HL-60/S4 treated with retinoic acid at 250 ng/mL for 4 days and 3 days (cell line): ENCODE measurements around the gene ACTRT2.

Experiments
- in situ Hi-C: fragments of 300-500 bp; cut with MboI; formaldehyde crosslinking; loops from 2 replicates; pipeline ENCODE4 v1.7.0; 2022; ENCODE audit warnings: low sequenced_read_pairs

The ACTRT2 gene

DNA sequence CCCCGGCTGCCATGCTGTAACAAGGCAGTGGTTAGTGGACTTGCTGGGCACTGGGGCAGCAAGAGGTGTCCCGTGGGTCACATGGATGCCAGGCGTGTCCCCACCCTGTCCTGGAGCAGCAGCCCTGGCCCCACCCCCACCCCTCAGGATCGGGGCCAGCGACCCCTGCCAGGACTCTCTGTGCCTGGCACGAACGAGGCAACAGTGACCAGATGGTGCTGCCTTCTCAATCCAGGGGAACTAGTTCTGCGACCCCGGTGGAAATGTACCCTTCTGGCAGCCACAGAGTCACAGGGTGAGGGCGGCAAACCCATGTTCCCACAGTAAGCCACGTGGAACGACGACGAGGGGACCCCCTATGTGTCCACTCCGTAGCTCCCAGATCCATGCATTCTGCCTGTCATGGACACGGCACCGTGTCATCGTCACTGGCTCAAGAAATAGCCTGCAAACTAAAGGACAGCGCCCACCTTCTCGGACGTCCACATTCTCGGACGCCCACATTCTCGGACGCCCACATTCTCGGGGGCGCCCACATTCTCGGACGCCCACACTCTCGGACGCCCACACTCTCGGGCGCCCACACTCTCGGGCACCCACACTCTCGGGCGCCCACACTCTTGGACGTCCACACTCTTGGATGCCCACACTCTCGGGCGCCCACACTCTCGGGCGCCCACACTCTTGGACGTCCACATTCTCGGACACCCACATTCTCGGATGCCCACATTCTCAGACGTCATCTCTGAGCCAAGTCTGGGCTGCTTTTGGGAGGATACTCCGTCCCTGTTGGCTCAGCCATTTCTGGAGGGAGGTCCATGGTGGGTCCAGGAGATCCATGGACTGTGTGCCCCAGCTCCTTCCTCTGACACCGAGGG is 19.6 kb upstream of the ACTRT2 start:
- in situ Hi-C loops = loop anchor here (10.0 to 25.0 kb wide), 2 partner anchors 311 to 423 kb away; no protein-coding TSS in a partner anchor

DNA sequence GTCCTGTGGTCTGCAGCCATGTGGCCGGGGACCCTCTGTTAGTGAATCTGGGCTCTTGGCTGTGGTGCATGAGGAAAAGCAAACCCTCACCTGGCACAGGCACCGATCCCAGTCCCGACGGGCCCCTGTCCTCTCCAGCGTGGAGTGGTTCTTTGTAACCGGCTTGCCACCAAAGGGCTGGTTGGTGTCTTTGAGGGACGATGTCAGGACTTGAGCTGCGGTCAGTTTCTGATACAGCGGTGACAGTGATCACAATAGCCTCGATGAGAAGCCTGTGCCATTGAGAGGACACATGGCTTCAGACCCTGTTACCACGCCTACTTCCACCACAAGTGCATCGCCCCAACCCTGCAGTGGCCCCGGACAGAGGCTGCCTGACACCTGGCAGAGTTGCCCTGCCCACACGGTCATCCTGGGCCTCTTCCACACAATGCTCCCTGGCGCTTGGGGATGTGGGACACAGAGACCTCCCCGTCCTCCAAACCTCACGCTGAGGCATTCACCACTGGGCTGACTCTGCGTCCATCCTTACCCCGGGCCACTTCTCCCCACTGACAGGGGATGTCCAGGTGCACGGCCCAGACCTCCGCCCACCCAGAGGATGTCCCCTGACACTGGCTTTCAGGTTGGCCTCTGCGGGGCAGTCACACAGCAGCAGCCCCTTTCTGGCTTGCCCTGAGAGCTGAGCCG is 18.8 kb upstream of the ACTRT2 start:
- in situ Hi-C loops = loop anchor here (10.0 to 25.0 kb wide), 2 partner anchors 310 to 422 kb away; no protein-coding TSS in a partner anchor

DNA sequence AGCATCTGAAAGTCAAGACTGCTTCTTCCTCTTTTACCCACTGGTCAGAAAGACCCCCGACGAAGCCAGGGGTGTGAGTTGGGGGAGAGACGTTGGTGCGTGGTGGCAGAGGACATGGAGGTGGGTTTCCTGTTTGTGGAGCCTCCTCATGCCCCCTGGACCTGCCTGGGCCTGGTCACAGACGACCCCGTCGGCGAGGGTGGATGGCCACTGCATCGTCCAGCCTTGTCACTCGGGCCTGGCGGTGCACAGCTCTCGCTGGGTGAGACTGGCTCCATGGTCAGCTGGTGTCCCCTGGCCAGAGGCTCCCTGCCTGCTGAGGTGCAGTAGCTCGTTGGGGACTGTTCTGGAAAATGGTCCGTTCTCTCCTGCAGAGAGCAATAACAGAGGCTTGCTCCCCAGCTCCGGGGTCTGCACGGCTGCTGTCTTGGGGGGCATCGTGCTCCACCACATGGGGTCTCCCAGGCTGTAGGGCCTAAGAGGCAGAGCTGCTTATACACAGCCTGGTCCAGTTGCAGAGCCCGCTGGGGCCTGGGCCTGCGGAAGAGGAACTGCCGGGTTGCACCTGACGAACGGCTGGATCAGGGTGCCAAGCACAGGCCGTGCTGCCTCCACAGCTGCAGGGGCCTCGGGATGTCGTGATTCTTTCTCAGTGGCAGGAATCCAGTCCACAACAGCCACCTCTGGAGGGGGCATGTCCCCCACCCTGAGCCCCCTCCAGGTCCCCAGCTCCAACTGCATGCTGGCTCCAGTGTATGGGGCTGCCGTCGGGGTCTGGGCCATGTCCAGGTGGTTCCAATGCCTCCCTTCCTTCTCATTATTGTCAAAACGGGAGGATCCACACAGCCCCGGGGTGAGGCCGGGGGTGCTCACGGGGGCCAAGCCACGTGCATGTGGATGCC is 18.0 kb upstream of the ACTRT2 start:
- in situ Hi-C loops = loop anchor here (10.0 to 25.0 kb wide), 2 partner anchors 309 to 422 kb away; no protein-coding TSS in a partner anchor

DNA sequence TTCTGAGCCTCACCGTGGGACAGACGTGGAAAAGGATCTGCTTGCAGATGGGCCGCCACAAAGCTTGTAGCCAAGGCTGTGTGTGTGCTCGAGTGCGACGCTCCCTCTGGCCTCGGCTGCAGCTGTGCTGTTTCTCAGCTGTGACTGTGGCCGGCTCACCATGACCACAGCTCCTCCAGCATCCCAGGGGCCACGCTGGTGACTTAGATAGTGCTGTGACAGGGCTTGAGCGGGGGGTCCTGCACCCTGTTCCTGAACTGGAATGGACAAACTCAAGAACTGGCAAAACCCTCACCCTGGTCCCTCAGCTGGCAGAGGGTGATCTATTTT is 17.4 kb upstream of the ACTRT2 start:
- in situ Hi-C loops = loop anchor here (10.0 to 25.0 kb wide), 2 partner anchors 308 to 421 kb away; no protein-coding TSS in a partner anchor

DNA sequence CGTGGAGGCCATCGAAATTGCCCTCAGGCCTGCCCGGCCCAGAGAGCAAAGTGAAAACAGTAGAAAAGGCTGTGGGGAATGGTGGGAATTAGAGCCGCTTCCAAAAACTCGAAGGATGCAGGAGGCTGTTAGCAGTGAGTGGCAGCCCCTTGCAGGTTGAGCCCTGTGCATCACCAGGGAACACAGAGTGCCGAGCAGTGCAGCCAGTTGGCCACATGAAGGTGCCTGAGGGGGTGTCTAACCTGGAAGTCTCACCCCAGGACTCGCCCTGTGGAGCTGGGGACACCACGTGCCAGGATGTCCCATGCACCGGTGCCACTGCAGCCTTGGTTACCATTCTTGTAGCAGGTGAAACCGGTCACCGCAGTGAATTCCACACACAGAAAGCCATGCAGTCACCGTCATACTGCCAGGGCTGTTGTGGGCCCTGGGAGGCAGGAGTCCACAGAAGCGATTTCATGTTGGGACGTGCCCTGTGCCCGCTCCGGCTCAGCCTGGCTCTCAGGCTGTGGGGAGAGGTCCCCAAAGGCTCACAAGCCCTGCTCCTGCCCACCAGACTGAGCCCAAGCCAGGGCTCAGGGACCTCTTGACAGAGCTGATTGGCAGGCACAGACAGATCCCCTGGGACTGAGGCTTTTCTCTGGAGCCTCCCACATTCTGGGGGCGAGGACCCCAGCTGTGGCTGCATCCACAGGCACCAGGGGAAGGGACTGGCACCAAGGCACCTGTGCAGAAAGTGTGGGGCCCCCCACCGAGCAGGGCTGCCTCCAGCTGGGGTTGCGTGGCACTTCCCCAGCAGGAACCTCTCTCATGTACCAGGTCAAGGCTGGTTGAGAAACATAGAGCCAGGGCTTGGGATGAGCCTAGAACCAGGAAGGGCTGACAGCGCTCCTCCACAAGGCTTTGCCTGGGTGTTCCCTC is 16.7 kb upstream of the ACTRT2 start:
- in situ Hi-C loops = loop anchor here (10.0 to 25.0 kb wide), 2 partner anchors 308 to 420 kb away; no protein-coding TSS in a partner anchor

DNA sequence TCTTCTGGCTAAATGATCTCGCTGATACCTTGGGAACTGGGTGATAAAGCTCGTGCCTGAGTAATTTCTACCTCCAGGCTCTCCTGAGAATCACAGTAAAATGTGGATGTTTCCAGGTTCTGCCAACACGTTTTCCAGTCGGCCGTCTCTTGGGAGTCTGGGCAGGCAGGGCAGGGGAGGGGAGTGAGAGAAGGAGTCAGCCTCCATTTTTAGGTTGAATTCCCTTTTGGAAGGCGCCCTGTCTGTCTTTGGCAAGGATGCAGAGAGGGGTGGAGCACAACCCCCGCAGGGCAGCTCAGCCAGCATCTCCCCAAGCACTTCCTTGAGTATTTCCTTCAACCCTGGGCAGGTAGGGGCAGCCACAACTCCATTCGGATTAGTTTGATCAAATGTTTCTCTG is 15.5 kb upstream of the ACTRT2 start:
- in situ Hi-C loops = loop anchor here (10.0 to 25.0 kb wide), 2 partner anchors 307 to 419 kb away; no protein-coding TSS in a partner anchor

DNA sequence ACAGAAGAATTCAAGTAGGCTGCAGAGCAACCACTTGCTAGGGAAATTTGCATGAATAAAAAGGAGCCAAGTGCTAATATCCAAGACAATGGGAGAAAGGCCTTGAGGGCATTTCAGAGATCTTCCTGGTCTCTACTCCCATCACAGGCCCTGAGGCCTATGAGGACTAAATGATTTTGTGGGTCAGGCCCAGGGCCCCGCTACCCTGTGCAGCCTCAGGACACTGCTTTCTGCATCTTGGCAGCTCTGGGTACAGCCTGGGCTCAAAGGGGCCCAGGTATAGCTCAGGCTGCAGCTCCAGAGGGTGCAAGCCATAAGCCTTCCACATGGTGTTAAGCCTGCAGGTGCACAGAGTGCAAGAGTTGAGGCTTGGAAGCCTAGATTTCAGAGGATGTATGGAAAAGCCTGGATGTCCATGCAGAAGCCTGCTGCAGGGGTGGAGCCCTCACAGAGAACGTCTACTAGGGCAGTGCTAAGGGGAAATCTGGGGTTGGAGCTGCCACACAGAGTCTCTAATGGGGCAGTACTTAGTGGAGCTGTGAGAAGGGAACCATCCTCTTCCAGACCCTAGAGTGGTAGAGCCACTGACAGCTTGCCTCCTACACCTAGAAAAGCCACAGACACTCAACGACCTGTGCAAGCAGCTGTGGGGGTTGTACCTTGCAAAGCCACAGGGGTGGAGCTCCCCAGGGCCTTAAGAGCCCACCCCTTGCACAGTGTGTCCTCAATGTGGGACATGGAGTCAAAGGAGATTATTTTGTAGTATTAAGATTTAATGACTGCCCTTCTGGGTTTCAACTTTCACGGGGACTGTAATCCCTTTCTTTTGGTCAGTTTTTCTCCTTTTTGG is 13.7 kb upstream of the ACTRT2 start:
- in situ Hi-C loops = loop anchor here (10.0 to 25.0 kb wide), 2 partner anchors 305 to 417 kb away; no protein-coding TSS in a partner anchor

DNA sequence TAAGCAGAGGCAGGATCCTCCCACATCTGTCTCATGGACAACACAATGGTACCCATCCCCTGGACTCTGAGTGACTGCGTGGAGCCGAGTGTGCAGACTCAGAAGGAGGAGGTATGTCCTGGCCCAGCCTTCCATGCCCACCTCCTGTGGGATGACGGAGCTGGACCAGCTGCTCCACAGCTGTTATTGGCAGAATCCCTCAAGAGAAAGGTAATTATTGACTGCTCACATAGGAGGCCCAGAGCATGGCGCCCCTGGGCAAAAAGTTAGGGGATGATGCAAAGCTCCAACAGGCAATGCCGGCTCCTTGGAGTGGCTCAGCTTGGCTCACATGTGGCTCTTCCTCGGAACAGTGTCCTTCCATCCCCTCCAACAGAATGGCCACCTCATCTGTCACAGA is 12.2 kb upstream of the ACTRT2 start:
- in situ Hi-C loops = loop anchor here (10.0 to 25.0 kb wide), 2 partner anchors 303 to 416 kb away; no protein-coding TSS in a partner anchor

DNA sequence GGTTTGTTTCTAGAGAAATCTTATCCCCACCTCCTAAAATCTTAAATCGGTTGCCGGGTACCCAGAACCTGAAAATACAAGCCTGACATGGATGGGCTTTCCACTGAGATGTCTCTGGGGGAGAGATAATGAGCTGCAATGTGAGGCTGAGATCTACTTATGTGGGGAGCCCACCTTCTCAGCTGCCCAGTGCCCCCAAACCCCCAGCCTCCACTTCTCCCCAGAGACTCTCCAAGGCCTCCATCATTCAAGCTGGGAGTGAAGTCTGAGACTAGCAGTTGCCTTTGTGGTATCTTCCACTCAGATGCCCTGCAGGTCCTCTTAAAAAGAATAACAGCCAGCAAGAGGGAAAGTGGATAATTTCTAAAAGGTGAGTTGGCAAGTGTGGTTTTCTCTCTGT is 11.7 kb upstream of the ACTRT2 start:
- in situ Hi-C loops = loop anchor here (10.0 to 25.0 kb wide), 2 partner anchors 303 to 415 kb away; no protein-coding TSS in a partner anchor

DNA sequence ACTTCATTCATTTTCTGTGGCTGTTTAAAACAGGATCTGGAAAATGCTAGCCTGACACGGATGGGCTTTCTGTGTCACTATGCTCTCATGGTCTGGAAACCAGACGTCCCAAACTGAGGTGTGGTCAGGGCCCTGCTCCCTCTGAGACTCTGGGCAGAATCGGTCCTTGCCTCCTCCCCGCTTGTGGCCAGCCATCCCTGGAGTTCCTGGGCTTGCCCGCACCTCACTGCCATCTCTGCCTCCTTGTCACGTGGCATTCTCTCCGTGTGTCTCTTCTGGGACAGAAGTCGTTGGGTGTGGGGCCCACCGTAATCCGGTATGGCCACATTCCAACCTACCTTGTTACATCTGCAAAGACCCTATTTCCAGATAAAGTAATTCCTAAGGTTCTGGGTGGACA is 10.1 kb upstream of the ACTRT2 start:
- in situ Hi-C loops = loop anchor here (25.0 kb wide), 1 partner anchor 301 kb away; no protein-coding TSS in a partner anchor

DNA sequence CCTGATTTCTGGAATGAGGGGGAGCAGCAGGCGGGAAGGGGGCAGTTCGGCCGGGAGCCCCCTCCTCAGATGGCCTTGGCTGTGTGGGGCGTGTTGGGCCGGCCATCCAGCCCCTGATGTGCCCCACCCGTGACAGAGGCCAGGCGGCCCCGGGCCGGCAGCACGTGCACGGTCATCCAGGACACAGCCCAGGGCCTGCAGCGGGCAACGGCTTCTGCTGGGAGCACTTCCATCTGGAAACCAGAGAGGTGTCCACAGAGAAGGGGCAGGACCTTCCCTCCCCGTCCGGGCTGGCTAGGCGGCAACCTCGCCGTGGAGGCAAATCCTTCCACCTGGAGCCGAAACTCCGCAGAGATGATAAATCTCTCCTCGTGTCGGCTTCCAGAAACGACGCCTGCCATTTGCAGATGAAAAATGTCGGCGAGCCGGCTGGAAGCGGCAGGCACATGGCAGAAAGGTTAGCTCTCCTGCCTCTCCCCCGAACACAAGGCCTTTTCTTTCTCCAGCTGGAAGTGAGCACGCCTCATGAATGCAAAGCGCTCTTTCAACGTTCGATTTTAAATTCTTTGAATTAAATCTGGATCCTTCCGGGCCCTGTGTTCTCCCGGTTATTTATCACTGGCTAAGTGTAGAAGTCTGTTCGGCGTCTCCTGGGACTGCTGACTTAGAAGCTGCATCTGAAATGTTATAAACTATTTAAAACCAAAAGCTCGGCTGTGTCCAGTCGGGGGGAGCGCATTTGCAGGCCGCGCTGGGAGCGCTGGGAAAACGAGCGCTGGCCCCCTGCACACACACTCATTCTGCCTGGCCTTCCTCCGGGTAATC is 9.4 kb upstream of the ACTRT2 start:
- in situ Hi-C loops = loop anchor here (25.0 kb wide), 1 partner anchor 300 kb away; no protein-coding TSS in a partner anchor

DNA sequence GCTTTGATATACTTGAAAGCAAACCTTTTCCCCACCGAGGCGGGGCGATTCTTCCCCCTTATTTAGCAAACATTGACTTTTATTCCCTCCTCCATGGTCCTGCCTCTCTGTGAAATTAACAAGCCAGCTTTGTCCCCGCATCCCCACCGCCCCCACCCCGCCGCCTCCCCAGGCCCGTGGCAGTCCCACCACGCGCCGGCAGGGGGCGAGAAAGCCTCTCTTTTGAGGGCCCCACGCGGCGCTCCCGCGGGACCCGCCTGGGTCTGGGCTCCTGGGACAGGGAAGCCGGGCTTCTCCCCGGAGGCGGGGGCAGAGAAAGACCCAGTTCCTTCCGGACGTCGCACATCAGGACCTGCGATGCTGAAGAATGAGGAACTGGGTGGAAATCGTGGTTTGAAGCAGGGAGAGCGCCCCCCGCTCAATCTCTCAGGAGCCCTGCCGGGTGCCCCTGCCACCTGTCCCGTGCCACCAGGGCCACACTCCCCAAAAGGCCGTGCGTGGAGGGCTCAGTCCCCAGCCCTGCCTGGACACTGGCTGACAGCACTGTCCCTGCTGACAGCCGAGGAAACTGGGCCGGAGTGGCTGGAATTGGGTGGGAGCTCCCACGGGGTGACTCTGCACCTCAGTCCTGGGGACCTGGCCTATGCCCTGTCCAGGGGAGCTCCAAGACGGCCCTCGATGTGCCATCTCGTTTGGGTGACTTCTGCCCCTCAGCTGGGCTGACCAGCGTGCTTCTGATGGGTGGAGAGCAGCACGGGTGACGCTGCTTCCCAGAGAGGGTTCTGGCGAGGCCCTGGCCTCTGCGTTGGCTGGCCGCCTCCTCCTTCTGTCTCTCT is 8.6 kb upstream of the ACTRT2 start:
- in situ Hi-C loops = loop anchor here (25.0 kb wide), 1 partner anchor 300 kb away; no protein-coding TSS in a partner anchor

DNA sequence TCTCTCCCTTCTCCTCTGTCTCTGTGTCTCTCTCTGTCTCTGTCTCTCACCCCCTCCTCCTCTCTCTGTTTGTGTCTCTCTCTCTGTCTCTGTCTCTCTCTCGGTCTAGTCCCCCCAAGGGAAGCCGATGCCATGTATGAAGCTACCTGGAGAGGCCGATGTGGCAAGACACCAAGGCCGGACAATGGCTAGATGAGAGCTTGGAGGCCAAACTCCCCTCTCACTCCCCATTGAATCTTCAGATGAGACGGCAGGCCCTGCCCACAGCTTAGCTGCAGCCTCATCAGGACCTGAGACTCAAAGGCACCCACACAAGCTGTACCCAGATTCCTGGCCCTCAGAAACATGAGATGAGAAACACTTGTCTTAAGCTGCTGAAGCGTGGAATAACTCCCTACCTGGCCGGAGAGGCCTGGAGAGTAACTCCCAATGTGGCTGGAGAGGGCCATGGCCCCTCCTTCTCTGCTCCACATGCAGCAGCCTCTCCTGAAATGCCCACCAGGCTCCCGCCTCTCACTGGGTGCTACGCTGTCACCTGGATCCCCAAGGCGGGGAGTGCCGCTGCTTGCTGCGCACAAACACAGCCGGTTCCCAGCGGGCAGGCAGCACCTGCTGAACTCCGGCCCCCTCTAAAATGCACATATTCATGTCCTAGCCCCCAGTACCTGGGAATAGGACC is 7.8 kb upstream of the ACTRT2 start:
- in situ Hi-C loops = loop anchor here (25.0 kb wide), 1 partner anchor 299 kb away; no protein-coding TSS in a partner anchor

DNA sequence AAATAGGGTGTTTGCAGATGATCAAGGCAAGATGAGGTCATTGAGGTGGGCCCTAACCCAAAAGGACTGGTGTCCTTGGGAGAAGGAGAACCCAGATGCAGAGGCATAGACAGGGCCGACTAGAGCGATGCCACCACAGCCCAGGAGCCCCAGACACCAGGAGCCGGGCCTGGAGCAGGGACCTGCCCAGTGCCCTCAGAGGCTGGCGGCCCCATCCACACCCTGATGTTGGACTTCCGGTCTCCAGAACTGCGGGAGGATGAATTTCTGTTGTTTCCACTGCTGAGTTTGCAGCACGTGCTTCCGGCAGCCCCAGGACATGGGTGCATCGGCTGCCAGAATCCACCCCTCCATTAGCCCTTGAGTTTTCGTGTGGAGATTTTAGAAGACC is 7.2 kb upstream of the ACTRT2 start:
- in situ Hi-C loops = loop anchor here (25.0 kb wide), 1 partner anchor 298 kb away; no protein-coding TSS in a partner anchor

DNA sequence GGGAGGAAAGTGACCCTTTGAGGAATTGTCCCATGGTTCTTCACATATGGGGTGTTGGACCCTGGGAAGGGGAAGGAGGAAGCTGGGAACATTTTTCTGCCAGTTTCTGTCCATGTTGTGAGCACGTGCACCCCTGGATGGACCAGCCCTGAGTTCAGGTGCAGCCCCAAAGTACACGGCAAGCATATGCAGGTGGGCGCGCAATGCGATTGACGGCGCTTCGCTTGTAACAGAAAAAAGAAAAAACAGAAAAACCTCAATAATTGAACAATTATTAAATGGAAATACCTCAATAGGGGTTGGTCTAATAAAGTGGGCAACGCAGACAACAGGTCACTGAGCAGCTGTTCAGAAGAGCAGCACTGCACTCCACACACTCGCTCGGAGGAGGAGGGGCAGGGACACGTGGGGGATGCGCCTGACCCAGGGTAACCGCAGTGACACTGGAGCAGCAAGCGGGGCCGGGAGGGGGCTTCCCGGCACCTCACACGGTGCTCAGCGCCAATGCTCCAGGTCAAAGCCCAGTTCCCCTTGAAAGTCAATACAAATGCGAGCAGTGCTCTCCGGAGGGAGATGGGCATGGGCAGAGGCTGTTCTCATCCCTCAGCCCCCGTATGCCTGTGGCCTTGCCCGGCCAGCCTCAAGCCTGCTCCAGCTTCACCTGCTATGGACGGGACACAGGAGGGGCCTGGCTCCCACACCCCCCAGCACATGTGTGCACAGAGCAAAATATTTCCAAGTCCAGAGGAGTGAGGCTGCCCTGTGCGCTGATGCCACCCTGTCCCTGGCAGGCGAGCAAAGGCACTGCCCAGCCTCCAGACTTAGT is 6.6 kb upstream of the ACTRT2 start:
- in situ Hi-C loops = loop anchor here (25.0 kb wide), 1 partner anchor 298 kb away; no protein-coding TSS in a partner anchor
